HL-60 (cell line): Measurements from ENCODE around the gene PKD1.
"Not testable (repeated sequence)": the region's sequence is repeated elsewhere in the genome, so short reads cannot be mapped to it uniquely, and the experiment has no call there.

Source experiments
- GABPA ChIP-seq: IDR thresholded peaks from 2 replicates; pipeline ENCODE4 v1.6.1; 2012; ENCODE audit warnings: low read depth
- POLR2AphosphoS5 ChIP-seq: IDR thresholded peaks from 2 replicates; pipeline ENCODE4 v1.6.1; 2012; ENCODE audit warnings: low read depth
- TF ChIP-seq, protein P1 (sequence below): IDR thresholded peaks from one replicate; pipeline ENCODE4 v1.5.1; 2011; ENCODE audit warnings: low read length, control low read depth, inconsistent platforms; ENCODE audit not compliant: insufficient read depth

DNA sequence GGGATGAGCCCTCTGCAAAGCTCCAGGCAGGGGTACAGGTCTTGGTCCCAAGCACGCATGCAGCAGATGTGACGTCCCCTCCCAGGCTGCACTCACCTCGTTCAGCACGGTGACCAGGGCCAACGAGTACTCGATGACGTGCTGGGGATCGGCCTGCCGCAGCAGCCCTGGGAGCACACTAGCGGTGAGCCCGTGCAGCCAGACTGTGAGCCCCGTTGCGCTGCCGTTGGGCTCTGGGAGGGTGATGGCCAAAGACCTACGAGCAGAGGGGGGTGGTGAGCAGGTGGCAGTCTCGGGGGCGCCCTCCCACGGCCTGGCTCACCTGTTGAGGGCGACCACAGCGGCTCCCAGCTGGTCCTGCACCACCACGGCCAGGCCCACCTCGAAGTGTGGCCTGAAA, 29.9 kb downstream of the PKD1 start:
- TF ChIP-seq, protein P1, sequence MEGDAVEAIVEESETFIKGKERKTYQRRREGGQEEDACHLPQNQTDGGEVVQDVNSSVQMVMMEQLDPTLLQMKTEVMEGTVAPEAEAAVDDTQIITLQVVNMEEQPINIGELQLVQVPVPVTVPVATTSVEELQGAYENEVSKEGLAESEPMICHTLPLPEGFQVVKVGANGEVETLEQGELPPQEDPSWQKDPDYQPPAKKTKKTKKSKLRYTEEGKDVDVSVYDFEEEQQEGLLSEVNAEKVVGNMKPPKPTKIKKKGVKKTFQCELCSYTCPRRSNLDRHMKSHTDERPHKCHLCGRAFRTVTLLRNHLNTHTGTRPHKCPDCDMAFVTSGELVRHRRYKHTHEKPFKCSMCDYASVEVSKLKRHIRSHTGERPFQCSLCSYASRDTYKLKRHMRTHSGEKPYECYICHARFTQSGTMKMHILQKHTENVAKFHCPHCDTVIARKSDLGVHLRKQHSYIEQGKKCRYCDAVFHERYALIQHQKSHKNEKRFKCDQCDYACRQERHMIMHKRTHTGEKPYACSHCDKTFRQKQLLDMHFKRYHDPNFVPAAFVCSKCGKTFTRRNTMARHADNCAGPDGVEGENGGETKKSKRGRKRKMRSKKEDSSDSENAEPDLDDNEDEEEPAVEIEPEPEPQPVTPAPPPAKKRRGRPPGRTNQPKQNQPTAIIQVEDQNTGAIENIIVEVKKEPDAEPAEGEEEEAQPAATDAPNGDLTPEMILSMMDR, result not testable (repeated sequence)
- not testable (repeated sequence) for TF ChIP-seq GABPA, POLR2AphosphoS5
